Upper lobe of right lung (tissue), 1 donor: ENCODE measurements around the gene OR9Q1. TPM values are rescaled to one million over a fixed set of nuclear protein-coding genes. Genes with fewer than 3 reads are reported as not detected.

Experiments
- ATAC-seq: fragments of 200-7000 bp; cut with Tn5 transposase; one replicate; pipeline ENCODE4 v1.9.1; 2020; ENCODE audit warnings: mild to moderate bottlenecking, moderate library complexity
- DNase-seq: peaks from one replicate; pipeline ENCODE4 v3.0.0-alpha.2; 2020
- H3K27ac ChIP-seq: fragments of 200-600 bp; one replicate; pipeline ENCODE4 v1.8.0; 2022
- H3K27me3 ChIP-seq: fragments of 200-600 bp; one replicate; pipeline ENCODE4 v1.8.0; 2022; ENCODE audit warnings: mild to moderate bottlenecking
- H3K36me3 ChIP-seq: fragments of 200-600 bp; one replicate; pipeline ENCODE4 v1.8.0; 2022
- H3K4me1 ChIP-seq: fragments of 200-600 bp; one replicate; pipeline ENCODE4 v1.8.0; 2022
- H3K4me3 ChIP-seq: fragments of 200-600 bp; one replicate; pipeline ENCODE4 v1.8.0; 2022; ENCODE audit warnings: mild to moderate bottlenecking
- H3K9me3 ChIP-seq: fragments of 200-600 bp; one replicate; pipeline ENCODE4 v1.8.0; 2022
- intact Hi-C: fragments of 100-400 bp; cut with DNase I; formaldehyde crosslinking; loops from one replicate; pipeline ENCODE4 v1.11.0; 2022
- long read RNA-seq: library from polyadenylated mRNA; unstranded; transcript quantifications from one replicate; pipeline ENCODE4 v2.0.0, GENCODE V29; 2021
- total RNA-seq: library from RNA; stranded (reverse); fragmentation: NEBNext Ultra II Directional; extraction: Animal tissue kit (Norgen Biotek cat#: 25700); gene quantifications from one replicate; pipeline ENCODE4 v1.2.1, GENCODE V29; 2021
- TF ChIP-seq, protein P1 (sequence below): fragments of 200-600 bp; IDR thresholded peaks from one replicate; pipeline ENCODE4 v1.8.0; 2022; ENCODE audit warnings: antibody characterized with exemption
- donor health status: DM: no; HTN: yes; CAD: no; lungs with severe emphysema.

The OR9Q1 gene, protein sequence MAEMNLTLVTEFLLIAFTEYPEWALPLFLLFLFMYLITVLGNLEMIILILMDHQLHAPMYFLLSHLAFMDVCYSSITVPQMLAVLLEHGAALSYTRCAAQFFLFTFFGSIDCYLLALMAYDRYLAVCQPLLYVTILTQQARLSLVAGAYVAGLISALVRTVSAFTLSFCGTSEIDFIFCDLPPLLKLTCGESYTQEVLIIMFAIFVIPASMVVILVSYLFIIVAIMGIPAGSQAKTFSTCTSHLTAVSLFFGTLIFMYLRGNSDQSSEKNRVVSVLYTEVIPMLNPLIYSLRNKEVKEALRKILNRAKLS
- total RNA-seq: not detected
- long read RNA-seq: 0 reads

DNA sequence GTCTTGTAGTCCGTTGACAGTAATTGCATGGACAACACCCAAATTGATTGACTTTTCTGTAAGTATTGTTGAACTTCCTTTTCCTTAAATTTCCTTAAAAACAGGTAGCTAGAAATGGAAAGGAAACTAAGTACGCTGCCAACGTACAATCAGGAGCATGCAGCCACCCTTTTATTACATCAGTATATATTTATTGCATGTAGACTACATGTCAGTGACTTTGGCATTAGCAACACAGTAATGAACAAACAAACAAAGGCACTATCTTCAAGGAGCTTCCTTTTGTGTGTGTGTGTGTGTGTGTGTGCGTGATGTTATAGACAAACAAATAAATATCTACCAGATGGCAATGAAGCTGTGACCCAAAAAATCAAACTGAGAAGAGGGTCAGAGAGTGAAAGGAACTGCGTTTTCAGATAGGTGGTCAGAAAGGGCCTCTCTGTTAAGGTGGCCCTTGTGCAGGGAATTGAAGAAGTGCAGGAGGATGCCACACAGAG, at the start of gene OR9Q1:
TSS of gene OR9Q1 (plus strand) at position 447 of the 497 bp plus-strand sequence. CDS start 155,564 bp downstream, outside the sequence.
- DNase-seq (no peak), ATAC-seq (no peak)
- intact Hi-C loops: no loop called here
- H3K27ac ChIP-seq: peak within 1 kb of the TSS; percentile 47
- H3K9me3 ChIP-seq: no peaks in the 10 kb centered on the region
- peaks cover 19% of the 10 kb centered on the region for H3K4me1 ChIP-seq
- TF ChIP-seq, protein P1, sequence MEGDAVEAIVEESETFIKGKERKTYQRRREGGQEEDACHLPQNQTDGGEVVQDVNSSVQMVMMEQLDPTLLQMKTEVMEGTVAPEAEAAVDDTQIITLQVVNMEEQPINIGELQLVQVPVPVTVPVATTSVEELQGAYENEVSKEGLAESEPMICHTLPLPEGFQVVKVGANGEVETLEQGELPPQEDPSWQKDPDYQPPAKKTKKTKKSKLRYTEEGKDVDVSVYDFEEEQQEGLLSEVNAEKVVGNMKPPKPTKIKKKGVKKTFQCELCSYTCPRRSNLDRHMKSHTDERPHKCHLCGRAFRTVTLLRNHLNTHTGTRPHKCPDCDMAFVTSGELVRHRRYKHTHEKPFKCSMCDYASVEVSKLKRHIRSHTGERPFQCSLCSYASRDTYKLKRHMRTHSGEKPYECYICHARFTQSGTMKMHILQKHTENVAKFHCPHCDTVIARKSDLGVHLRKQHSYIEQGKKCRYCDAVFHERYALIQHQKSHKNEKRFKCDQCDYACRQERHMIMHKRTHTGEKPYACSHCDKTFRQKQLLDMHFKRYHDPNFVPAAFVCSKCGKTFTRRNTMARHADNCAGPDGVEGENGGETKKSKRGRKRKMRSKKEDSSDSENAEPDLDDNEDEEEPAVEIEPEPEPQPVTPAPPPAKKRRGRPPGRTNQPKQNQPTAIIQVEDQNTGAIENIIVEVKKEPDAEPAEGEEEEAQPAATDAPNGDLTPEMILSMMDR: no peak
- H3K4me3 ChIP-seq: no peak within 1 kb of the TSS
- no peaks in the 10 kb centered on the region for H3K27me3 ChIP-seq
- no peaks in the 10 kb centered on the region for H3K36me3 ChIP-seq

DNA sequence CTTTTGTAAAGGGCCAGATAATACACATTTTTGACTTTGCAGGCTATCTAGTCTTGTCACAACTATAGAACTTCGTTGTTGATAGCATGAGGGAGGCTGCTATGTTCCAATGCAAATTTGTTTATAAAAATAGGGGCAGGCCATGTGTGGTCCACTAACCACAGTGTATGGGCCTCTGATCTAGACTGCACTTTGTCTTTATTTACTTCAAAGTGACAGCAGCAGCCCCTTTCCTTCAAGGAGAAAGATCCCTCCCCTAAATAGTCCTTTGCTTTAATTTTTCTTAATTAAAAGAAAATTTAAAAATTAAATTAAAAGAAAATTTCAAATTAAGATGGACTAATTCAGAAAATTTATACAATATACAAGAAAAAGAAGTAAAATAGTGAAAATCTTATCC, 49.5 kb upstream of the OR9Q1 start:
- DNase-seq (no peak), ATAC-seq (no peak)
- H3K27ac ChIP-seq: no peak overlapping the region
- no peaks in the 10 kb centered on the region for H3K36me3 ChIP-seq
- H3K4me3 ChIP-seq: no peak overlapping the region
- H3K4me1 ChIP-seq: no peaks in the 10 kb centered on the region
- intact Hi-C loops: no loop called here
- H3K9me3 ChIP-seq: no peaks in the 10 kb centered on the region
- H3K27me3 ChIP-seq: no peaks in the 10 kb centered on the region
- TF ChIP-seq, protein P1: no peak

DNA sequence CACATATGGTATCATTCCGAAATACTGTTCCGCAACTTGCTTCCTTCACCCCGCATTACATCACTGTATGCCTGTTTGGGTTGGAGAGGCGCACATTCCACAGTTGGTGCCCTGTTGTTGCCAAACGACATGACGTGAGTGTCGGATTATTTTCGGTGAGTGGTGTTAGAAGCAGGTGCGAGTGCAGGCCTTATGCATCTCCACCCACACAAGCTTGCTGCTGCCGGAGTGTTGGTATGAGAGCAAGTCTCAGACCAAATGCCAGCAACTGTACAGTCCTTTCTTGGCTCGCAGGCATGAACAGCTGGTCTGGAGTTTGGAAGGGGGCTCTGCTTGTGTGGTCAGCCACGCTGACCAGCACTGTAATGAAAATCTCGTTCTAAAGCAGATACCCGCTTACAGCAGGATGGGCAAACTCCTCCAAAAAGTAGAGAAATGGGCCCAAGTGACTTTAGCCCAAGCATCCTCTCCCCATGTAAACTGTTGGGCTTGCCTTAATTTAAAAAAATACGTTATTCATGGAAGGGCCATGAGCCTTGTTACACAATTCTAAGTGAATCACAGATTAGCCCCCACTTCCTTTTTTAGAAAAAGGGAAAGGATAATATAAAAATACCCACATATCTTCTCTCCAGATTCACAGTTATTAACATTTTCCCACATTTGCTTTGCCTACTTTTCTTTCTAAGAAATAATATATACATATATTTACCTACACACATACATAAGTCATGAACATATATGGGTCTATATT, 48.7 kb upstream of the OR9Q1 start:
- Histone ChIP-seq H3K36me3 (no peaks in the 10 kb centered on the region), H3K27ac (no peak overlapping the region), H3K27me3 (no peaks in the 10 kb centered on the region), H3K4me3 (no peak overlapping the region), H3K4me1 (no peaks in the 10 kb centered on the region), H3K9me3 (no peaks in the 10 kb centered on the region)
- DNase-seq (no peak), ATAC-seq (peak; percentile 65)
- TF ChIP-seq, protein P1: no peak
- intact Hi-C loops: no loop called here

DNA sequence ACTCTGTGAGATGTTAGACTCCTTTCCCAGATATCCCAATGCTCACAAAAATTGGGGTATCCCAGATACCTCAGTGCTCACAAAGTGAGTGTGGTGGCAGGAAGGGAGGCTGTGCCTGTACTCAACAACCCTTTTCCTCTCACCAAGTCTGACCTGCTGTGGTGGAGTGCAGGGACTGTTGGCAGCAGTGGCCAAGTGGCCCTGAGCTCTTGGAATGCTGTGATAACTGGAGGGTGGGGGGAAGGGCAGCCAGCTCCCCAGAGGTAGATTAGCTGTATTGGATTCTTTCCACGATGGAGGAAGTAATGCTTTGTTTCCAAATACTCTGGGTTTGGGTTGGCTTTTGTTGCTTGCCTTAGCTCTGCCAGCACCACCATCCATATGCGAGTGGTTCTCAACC, 46.0 kb upstream of the OR9Q1 start:
- no peak for DNase-seq
- H3K36me3 ChIP-seq: no peaks in the 10 kb centered on the region
- H3K4me3 ChIP-seq: no peak overlapping the region
- no peak overlapping the region for H3K27ac ChIP-seq
- H3K9me3 ChIP-seq: no peaks in the 10 kb centered on the region
- no peaks in the 10 kb centered on the region for H3K4me1 ChIP-seq
- TF ChIP-seq, protein P1: no peak
- intact Hi-C loops: no loop called here
- no peaks in the 10 kb centered on the region for H3K27me3 ChIP-seq
- ATAC-seq: peak; percentile 55

DNA sequence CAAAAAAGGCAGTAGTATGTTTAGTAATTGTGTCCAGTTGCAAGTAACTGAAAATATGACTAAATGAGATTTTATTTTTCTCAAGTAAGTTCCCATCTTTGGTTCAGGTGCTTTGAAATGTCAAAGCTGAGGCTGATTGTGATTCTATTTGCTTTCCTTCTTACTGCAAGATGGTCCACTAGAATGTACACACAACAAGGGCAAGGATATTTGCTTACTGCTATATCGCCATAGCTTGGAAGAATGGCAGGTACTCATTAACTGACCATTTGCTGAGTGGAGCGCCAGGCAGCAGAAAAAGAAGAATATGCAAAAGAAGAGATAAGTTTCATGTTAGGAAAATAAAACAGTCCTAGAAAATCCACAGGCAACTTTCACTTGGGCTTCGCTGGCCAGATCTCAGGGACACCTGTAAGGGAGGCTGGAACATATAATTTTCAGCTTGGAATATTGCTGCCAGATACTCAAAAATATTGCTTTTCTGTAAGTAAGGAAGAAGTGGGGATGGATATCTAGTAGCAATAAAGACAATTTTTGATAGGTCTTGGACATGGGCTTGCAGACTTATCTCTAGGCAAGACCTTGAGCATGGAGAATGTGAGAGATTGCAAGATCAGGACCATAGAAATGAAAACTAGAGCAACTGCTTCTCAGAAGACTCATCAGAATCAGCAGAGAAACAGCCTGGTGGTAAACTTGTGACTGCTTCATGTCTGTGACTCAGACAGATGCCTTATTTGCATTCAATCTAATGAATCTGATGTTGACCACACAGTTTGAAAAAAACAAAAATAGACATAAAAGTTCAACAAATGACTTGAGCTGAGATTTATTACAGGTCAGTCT, 44.8 kb upstream of the OR9Q1 start:
- intact Hi-C loops: no loop called here
- H3K27me3 ChIP-seq: no peaks in the 10 kb centered on the region
- DNase-seq (no peak), ATAC-seq (no peak)
- H3K9me3 ChIP-seq: no peaks in the 10 kb centered on the region
- no peak overlapping the region for H3K27ac ChIP-seq
- no peaks in the 10 kb centered on the region for H3K4me1 ChIP-seq
- TF ChIP-seq, protein P1: no peak
- H3K4me3 ChIP-seq: no peak overlapping the region
- no peaks in the 10 kb centered on the region for H3K36me3 ChIP-seq
